Cardiac fibroblast (primary cell): ENCODE measurements around the gene LOXL1.
A peak's percentile ranks its signal among the peaks of the same experiment; 100 is the strongest.
"Not testable (repeated sequence)": the region's sequence is repeated elsewhere in the genome, so short reads cannot be mapped to it uniquely, and the experiment has no call there.

Experiments used
- DNase-seq, 2 donors: peaks; one replicate each; pipeline versions ENCODE4 v3.0.0 to v3.0.0-alpha.2; 2010; ENCODE audit warnings: low read depth in 2 of 2
- H3K4me3 ChIP-seq, 2 donors: replicated peaks in 1 of 2; 1 replicate in 1 of 2; 2 replicates in 1 of 2; pipeline ENCODE4 v1.5.1; 2011; ENCODE audit warnings: low read depth in 2 of 2, low read length in 2 of 2, mild to moderate bottlenecking in 2 of 2, moderate library complexity in 1 of 2
- TF ChIP-seq, protein P1 (sequence below): IDR thresholded peaks from one replicate; pipeline ENCODE4 v1.5.1; 2011; ENCODE audit warnings: low read depth, mild to moderate bottlenecking, low read length, inconsistent platforms

LOXL1 gene

DNA sequence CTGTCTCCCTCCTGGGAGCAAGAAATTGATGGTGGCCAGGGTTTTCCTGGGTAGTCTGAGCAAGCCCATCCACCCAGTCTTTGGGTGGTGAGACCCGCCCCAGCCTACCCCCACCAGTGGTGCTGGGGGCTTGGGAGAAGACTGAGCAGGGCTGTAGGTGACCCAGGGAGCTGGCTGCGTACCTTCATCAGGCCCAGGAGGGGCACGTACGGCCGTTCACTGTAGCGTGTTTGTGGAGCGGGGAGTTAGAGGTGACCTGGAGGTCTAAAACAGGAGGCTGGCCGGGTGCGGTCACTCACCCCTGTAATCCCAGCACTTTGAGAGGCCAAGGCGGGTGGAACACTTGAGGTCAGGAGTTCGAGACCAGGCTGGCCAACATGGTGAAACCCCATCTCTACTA lies 11.5 kb downstream of the LOXL1 start:
- H3K4me3 ChIP-seq, result no peak overlapping the region
- DNase-seq, result no peak
- TF ChIP-seq, protein P1, sequence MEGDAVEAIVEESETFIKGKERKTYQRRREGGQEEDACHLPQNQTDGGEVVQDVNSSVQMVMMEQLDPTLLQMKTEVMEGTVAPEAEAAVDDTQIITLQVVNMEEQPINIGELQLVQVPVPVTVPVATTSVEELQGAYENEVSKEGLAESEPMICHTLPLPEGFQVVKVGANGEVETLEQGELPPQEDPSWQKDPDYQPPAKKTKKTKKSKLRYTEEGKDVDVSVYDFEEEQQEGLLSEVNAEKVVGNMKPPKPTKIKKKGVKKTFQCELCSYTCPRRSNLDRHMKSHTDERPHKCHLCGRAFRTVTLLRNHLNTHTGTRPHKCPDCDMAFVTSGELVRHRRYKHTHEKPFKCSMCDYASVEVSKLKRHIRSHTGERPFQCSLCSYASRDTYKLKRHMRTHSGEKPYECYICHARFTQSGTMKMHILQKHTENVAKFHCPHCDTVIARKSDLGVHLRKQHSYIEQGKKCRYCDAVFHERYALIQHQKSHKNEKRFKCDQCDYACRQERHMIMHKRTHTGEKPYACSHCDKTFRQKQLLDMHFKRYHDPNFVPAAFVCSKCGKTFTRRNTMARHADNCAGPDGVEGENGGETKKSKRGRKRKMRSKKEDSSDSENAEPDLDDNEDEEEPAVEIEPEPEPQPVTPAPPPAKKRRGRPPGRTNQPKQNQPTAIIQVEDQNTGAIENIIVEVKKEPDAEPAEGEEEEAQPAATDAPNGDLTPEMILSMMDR, result no peak

DNA sequence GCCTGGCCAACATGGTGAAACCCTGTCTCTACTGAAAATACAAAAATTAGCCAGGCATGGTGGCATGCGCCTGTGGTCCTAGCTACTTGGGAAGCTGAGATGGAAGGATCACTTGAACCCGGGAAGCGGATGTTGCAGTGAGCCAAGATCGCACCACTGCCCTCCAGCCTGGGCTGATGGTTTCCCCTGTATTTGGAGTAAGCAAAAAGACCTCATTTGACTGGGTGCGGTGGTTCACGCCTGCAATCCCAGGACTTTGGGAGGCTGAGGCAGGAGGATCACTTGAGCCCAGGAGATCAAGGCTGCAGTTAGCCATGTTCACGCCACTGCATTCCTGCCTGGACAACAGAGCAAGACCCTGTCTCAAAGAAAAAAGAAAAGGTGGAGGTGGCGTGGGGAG lies 12.3 kb downstream of the LOXL1 start:
- not testable (repeated sequence) for DNase-seq, H3K4me3 ChIP-seq

DNA sequence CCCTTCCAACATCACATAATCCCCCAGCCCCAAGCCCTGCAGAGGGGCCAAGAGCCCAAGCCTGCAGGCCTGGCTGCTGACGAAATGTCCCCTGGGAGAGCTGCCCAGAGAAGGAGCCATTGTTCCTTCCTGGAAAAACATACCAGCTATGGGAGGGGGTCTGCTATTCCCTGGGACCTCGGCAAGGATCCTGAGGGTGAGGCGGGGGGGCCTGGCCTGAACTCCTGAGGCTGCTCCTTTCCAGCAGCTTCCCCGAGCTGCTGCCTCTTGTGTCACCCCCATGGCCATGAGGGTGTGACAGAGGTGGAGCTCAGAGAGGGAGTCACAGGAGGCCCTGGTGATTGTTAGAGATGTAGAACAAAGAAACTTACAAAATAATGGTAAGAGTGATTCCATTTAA lies 12.9 kb downstream of the LOXL1 start:
- TF ChIP-seq, protein P1, result no peak
- no peak overlapping the region for H3K4me3 ChIP-seq
- DNase-seq, result no peak

DNA sequence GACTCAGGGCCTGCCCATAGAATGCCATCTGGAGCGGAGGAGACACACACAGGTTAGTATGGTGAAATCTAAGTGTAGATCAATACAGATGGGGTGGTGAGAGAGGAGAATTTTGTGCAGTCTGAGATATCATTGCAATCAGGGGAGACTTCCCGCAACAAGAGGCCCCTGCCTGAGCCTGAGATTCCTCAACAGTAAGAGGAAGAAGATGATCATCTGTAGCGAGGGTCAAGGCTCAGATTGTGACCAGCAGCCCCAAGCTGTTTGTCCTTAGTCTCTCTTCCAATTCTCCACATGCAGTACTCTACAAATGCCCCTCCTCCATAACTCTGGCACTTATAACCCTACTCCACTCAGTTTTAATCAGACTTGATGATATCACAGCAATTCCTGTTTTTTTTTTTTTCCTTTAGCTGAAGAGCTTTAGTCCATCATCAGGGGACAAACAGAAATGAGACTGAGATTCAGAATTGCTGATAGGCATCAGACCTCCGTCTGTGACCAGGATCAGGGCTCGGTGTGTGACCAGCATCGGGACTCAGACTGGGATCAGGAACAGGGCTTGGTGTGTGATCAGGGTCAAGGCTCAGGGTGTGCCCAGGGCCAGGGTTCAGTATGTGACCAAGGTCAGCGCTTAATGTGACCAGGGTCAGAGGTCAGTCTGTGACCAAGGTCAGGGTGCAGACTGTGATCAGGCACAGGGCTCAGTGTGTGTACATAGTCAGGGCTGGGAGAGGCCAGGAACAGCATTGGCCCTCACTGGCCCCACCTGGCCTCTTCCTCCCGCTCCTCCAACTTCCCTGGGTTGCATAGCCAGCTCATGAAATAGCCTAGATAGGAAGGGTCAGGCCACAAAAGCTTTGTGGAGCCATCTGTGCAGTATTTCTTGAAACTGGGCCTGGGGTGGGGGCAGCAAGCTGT lies 14.1 kb downstream of the LOXL1 start:
- TF ChIP-seq, protein P1, result no peak
- peak overlapping the region in 1 of 2 donors; percentile 4 for H3K4me3 ChIP-seq
- no peak for DNase-seq

DNA sequence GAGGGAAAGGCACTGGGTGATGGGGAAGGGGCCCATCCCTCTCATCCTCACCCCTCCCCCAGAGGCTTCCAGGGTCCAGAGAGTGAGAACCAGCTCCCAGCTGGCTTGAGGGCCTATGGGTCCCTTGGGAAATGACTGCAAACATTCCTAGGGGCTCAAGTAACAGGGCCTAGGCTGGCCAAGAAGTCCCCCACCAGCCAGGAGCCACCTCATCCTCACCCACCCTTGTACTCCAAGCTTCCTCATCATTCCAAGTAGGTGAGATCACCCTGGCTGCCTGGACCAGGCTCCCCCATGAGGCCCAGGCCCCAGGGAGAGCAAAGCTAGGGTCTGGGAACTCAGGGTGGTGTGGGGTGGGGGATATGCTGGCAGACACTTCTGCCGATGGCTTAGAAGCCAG lies 14.8 kb downstream of the LOXL1 start:
- TF ChIP-seq, protein P1, result no peak
- peak; percentile 87 to 99 for DNase-seq
- peak overlapping the region in 1 of 2 donors; percentile 4 for H3K4me3 ChIP-seq

DNA sequence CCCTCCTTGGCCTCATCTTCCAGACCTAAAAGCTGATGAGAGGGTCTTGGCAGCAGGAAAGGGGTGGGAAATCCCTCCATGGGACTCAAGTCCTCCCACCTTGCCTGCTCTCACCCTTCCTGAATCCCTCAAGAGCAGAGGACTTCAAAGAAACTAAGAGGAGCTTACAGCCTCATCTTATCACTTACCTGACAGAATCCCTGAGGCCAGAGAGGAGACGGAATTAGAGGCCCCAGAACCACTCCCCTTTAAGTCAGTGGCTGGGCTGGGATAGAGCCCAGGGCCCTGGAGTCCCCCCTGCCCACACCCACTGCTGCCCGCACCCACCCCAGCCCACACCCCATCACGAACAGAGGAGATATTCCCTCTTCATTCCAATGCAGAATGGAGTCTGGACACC lies 15.2 kb downstream of the LOXL1 start:
- no peak for DNase-seq
- no peak overlapping the region for H3K4me3 ChIP-seq
- TF ChIP-seq, protein P1, result no peak

DNA sequence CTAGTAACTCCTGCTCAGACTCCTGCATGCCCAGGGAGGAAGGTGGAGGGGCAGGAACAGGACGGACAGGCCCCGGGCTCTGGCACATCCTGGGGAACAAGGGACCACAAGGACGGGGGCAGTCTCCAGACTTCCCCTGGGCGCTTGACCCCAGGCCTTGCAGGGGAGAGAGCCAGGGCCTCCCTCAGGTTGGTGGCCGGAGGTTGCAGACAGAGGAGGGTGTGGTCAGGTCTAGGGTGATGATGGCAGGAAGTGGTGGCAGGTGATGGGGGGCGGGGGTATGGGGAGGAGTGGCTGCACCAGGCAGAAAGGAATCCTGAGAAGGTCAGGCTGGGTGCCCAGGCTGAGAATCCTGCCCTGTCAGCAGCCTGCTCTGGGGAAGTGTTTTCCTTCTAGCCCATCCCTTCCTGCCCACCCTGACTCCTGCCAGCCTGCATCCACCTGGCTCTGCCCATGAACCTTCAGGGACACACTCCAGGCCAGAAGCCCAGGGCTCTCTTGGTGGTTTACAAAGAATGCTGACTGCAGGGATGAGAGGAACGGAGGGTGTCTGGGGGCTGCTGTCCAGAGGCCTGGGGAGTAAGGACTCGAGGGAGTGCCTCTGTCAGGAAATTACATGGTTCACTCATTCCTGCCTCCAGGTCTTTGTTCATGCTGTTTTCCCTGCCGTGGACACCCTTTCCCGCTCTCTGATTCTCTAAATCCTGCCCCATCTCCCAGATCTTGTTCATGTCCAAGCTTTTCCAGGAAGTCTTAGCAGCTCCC lies 15.8 kb downstream of the LOXL1 start:
- TF ChIP-seq, protein P1, result no peak
- H3K4me3 ChIP-seq, result no peak overlapping the region
- DNase-seq, result no peak
